Measurements from ENCODE around the gene KNG1. TPM values are rescaled to one million over a fixed set of nuclear protein-coding genes. Genes with fewer than 3 reads are reported as not detected.

The KNG1 gene
- polyA plus RNA-seq, 6 donors from 2014 or later = not detected

GRCh38 chr3:186788482-186789370, 71.6 kb downstream of the KNG1 start:
- Mint-ChIP-seq H3K36me3 (peaks cover 45% of the 10 kb centered on the region in 2 donors), H3K4me3 (peak overlapping the region in 1 of 8 donors; percentile 42), H3K27ac (peak overlapping the region; percentile 1 to 99 (median 78))

GRCh38 chr3:186789554-186790260, 72.5 kb downstream of the KNG1 start:
- peaks cover 36 to 45% of the 10 kb centered on the region in 2 donors for H3K36me3 Mint-ChIP-seq
- no peaks in the 10 kb centered on the region for H3K27me3 Mint-ChIP-seq
- ATAC-seq (ENCODE audit: low read depth in 2 of 2) (peak in 1 of 2 donors; percentile 18), DNase-seq (no peak)
- peaks cover 28 to 40% (median 36%) of the 10 kb centered on the region in 3 donors for H3K4me1 Mint-ChIP-seq
- peak overlapping the region in 1 of 8 donors; percentile 42 for H3K4me3 Mint-ChIP-seq
- peak overlapping the region in 2 of 6 donors; percentile 76 to 99 for H3K27ac Mint-ChIP-seq
- H3K9me3 Mint-ChIP-seq = no peaks in the 10 kb centered on the region

More at GRCh38 chr3:186788482-186789370, 71.6 kb downstream of the KNG1 start:
- Mint-ChIP-seq H3K27me3 (no peaks in the 10 kb centered on the region), H3K9me3 (no peaks in the 10 kb centered on the region), H3K4me1 (peaks cover 36 to 48% (median 45%) of the 10 kb centered on the region in 3 donors)
- ATAC-seq (ENCODE audit: low read depth in 2 of 2) (no peak), DNase-seq (no peak)

GRCh38 chr3:186790261-186790981, 73.3 kb downstream of the KNG1 start:
- peaks cover 23 to 33% (median 31%) of the 10 kb centered on the region in 3 donors for H3K4me1 Mint-ChIP-seq
- no peaks in the 10 kb centered on the region for H3K27me3 Mint-ChIP-seq
- peak overlapping the region in 4 of 6 donors; percentile 51 to 99 (median 83) for H3K27ac Mint-ChIP-seq
- peak overlapping the region in 2 of 8 donors; percentile 5 to 29 for H3K4me3 Mint-ChIP-seq
- no peaks in the 10 kb centered on the region for H3K9me3 Mint-ChIP-seq
- H3K36me3 Mint-ChIP-seq = peaks cover 30 to 38% of the 10 kb centered on the region in 2 donors
- ATAC-seq (ENCODE audit: low read depth in 2 of 2) (peak in 1 of 2 donors; percentile 16), DNase-seq (no peak)

Other genes with a start within 250 kb of the KNG1 start
- not detected for gene CRYGS, start 173.0 kb upstream of the KNG1 start, polyA plus RNA-seq (ENCODE audit: low read depth in 6 of 6)
- gene TBCCD1, start 150.0 kb upstream of the KNG1 start, polyA plus RNA-seq (ENCODE audit: low read depth in 6 of 6) = 10 to 100 TPM; 12.0 to 32.7 (median 19.7) TPM
- 10 to 100 TPM; 31.3 to 41.1 (median 37.7) TPM for gene DNAJB11, start 146.6 kb upstream of the KNG1 start, polyA plus RNA-seq (ENCODE audit: low read depth in 6 of 6)
- not detected for gene AHSG, start 104.3 kb upstream of the KNG1 start, polyA plus RNA-seq (ENCODE audit: low read depth in 6 of 6)
- gene FETUB, start 77.0 kb upstream of the KNG1 start, polyA plus RNA-seq (ENCODE audit: low read depth in 6 of 6) = not detected
- not detected for gene HRG, start 51.3 kb upstream of the KNG1 start, polyA plus RNA-seq (ENCODE audit: low read depth in 6 of 6)
- gene EIF4A2, start 66.2 kb downstream of the KNG1 start, polyA plus RNA-seq (ENCODE audit: low read depth in 6 of 6) = 100 to 1,000 TPM; 194 to 296 (median 243) TPM
- gene RFC4, start 89.1 kb downstream of the KNG1 start, polyA plus RNA-seq (ENCODE audit: low read depth in 6 of 6) = 10 to 100 TPM; 22.2 to 34.4 (median 25.0) TPM
- not detected for gene ADIPOQ, start 125.4 kb downstream of the KNG1 start, polyA plus RNA-seq (ENCODE audit: low read depth in 6 of 6)
- 100 to 1,000 TPM; 210 to 330 (median 253) TPM for gene ST6GAL1, start 213.2 kb downstream of the KNG1 start, polyA plus RNA-seq (ENCODE audit: low read depth in 6 of 6)

All from naive B cell (primary cell).